Peyer's patch (tissue), 4 donors: Measurements from ENCODE around the gene SRGAP2C.
"Not testable (repeated sequence)": the region's sequence is repeated elsewhere in the genome, so short reads cannot be mapped to it uniquely, and the experiment has no call there.

Source experiments
- CTCF ChIP-seq, 6 experiments: fragments of 450-650 bp in 4 of 6; fragments of 200-600 bp in 2 of 6; sonication (generic) in 1 of 6; IDR thresholded peaks; one replicate each; pipeline ENCODE4 v1.5.1; 2017 to 2019; ENCODE audit warnings: antibody characterized with exemption in 6 of 6, mild to moderate bottlenecking in 3 of 6, moderate library complexity in 1 of 6
- POLR2A ChIP-seq, 2 donors: fragments of 450-650 bp; IDR thresholded peaks; one replicate each; pipeline ENCODE4 v1.5.1; 2017; ENCODE audit warnings: antibody characterized with exemption in 2 of 2, mild to moderate bottlenecking in 2 of 2, moderate library complexity in 2 of 2

- TF ChIP-seq CTCF, POLR2A (IDR thresholded peaks at IDR 0.05): not testable (repeated sequence)
These were observed 133.0 kb downstream of the SRGAP2C start for GRCh38 chr1:121317491-121318468.
